GM21576 (cell line): ENCODE measurements around the gene SMAD2.
A peak's percentile ranks its signal among the peaks of the same experiment; 100 is the strongest.

ENCODE experiments used
- ATAC-seq: cut with Tn5 transposase; IDR thresholded peaks from one replicate; pipeline ENCODE4 v1.9.1; 2021; ENCODE audit warnings: mild to moderate bottlenecking, moderate library complexity; ENCODE audit not compliant: unreplicated experiment

The SMAD2 gene

DNA sequence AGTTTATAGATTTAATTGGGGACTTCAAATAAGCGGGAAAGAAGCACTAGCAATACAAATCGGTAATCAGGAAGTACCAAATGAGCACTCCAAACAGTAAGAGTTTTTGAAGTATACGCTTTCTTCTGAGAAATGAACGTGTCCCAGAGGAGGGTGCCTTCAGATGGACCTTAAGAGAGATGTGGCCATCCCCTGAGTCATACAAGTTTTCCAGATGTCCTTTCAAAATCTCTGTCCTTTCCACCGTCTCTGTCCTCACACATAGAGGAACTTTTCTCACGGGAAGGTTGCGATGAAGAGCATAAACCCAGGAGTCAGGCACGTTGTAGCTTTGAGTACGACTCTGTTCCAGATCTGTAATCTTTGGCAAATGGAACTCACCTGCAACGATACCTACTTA lies 1.7 kb upstream of the SMAD2 start:
- ATAC-seq = no peak

DNA sequence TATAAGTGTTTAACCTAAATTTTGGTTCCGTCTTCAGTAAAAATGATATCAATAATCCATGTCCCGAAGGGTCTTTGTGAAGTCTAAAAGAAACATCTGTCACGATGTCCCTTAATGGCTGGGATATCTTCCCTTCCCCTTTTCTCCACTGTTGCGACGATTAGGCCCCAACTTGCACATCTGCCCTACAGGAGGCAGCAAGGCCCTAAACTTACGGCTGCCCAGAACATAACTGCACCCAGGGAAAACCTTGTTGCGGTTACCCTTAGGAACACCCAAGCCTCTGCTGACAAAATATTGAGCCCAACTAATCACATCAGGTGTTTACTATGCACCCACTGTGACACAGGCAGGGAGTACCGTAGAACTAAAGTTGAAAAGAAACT lies 1.3 kb upstream of the SMAD2 start:
- ATAC-seq = no peak

DNA sequence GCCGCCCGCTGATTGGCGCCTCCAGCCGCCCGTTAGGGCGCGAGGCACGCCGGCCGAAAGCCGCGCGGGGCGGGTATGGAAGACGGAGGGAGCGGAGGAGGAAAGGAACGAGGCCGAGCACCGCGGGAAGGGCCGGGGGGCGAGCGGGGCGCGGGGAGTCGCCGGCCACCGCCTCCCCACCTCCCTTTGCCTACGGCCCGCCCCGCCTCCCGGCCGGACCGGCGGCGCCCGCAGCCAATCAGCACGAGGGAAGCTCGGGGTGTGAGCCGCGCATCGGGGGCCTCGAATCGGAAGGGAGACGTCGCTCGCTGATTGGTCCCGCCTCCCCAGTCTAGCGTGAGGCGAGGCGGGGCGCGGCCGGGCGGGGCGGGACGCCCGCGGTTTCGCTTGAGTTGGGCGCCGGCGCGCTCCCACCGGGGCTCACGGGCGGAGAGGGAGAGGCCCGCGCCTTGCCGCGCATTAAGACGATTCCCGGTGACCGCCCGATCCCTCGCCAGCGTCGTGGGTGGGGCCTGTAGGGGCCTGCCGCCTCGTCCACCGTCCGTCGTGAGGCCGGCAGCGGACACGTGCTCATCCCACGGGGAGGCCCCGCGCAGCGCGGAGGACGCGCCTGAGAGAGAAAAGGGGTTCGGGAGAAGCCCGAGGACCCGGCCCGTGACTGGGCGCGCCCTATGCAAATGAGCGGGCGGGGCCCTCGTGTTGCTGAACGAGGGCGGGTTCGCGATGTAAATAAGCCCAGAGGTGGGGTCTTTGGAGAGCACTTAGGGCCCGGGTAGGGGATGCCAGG lies 665 bp upstream of the SMAD2 start:
- ATAC-seq = peak; percentile 85

DNA sequence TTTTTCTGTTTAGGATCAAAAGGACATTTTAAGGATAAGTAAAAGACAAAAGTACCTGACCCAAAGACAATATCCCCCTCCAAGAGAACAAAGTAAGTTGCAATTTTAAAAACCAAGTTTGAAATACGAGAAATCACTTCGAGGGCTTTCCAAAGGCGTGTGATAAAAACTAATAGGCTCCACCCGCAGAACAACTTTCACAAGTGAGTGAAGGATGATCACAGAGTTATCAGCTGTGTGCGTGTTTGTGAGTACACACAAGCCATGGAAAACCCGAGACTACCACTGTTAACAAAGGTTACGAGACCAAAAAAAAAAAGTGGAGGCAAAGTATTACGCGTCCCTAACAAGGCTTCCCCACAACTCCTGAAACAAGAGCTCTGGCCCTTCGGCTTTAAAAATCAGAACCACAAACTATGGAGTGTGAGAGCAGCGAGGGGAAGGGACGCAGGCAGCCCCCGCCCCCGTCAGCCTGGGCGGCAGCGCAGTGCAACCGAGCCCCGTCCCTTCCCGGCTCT lies 719 bp downstream of the SMAD2 start:
- ATAC-seq = no peak

DNA sequence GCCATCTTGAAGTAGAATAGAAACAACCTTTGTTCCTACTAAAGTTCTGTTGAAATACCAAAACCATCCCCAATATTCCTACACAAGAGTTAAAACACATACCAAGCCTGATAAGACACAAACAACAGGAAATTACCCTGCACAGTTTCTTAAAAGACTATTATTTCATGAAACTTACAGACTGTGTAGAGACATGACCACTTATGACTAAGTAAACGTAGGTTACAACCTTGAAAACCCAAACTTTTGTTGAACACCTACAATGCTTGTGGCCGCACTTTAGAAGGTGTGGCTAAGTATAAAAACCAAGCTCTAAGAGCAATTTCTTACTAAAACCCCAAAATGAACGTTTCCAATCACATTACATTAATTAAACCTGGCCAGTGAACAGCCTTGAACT lies 2.0 kb downstream of the SMAD2 start:
- no peak for ATAC-seq

DNA sequence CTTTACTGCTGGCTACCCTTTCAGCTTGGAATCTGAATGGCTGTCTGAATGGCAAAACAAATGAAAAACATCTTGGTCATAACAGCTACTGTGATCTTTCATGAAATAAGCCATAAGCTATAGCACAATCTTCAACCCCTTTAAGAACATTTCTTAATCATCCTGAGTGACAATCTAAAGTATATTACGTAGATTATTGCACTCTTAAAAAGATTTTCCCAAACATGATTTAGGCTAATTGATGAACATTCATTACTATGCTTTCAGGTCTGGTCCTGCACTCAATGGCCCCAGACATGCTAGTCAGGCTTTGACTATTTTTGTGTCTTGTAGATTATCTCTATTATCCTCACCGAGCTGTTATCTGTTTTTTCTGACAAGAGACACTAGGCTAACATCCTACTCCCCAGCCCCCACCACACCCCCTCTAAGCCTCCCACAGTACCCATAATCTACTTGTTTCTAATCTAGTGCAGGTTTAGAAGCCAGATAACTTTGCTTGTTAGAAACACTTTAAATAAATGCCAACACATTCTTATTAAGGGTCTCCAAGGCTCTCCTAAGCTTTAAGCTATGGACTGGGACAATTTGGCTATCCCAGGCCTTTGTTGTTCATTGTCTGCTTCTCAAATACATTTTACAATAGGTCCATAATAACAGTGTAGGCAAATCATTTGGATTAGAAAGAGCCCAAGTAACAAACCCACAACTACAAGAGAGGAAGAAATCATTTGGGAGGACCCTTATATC lies 4.2 kb downstream of the SMAD2 start:
- ATAC-seq = no peak

DNA sequence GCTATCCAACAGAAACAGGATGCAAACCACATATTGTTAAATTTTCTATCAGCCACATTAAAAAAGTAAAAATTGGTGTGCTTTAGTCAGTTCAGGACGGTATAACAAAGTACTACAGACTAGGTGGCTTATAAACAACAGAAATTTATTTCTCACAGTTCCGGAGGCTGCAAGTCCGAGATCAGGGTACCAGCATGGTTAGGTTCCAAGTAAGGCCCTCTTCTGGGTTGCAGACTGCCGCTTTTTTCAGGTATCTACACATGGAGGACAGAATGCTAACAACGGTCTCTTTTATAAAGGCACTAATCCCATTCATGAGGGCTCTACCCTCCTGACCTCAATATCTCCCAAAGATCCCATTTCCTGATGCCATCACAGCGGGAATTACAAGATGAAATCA lies 10.5 kb downstream of the SMAD2 start:
- no peak for ATAC-seq

DNA sequence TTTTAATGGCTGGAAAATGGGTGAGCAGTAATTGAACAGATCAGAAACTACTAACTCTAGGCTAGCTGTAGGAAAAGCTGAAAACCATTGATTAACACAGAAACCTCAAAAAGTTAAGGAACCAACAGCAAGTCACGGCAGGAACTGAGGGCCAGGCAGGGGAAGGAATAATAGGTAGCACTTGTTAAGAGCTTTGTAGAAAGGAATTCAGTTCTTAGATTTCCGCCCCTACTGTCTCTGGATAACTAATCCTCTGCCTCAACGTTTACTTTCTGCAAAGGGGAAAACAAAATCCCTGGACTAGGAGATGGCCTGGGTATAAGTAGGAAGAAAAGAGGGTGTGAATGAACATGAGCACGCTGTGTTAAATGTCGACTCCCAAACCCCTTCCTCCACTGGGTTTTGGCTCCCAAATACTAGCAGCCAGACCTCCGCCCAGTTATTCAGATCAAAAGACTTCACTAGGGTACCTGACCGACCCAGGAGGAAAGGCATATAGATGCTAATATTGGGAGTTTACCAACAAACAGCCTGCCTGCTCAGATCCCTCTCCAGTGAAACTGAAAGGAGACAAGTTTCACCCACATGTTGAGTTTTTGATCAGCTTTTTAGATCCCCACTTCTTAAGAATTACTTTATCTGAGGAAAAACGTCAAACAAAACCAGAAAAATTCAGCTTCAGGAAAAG lies 12.4 kb downstream of the SMAD2 start:
- no peak for ATAC-seq

DNA sequence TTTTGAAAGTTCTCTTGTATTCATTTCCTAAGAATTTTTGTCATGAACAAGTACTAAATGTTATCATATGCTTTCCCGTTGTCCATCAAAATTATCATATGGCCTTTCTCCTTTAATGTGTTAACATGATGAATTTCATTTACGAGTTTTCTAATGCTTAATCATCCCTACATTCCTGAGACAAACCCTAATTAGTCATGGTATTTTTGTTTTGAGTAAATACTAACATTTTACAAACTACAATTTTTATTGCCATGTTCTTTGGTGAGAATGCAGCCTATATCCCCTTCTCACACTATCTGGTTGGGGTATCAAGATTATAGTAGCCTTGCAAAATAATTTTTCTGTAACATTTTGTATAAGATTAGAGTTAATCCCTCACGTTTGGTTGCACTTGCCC lies 14.5 kb downstream of the SMAD2 start:
- no peak for ATAC-seq

DNA sequence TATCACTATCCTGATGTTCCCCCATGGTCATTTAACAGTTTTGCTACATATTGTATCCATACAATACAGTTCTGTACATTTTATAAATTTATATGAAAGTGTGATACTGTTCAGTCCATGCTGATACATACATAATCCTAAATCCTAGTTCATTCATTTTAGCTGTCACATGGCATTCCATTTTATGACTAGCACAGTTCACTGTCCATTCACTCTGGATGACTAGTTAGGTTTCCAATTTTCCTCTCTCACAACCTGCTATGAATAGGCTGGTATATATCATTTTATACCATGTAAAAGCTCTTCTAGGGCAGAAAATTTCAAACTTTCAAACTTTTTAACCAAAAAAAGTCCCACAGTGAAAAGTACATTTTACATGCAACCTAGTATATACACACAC lies 15.2 kb downstream of the SMAD2 start:
- ATAC-seq = no peak

DNA sequence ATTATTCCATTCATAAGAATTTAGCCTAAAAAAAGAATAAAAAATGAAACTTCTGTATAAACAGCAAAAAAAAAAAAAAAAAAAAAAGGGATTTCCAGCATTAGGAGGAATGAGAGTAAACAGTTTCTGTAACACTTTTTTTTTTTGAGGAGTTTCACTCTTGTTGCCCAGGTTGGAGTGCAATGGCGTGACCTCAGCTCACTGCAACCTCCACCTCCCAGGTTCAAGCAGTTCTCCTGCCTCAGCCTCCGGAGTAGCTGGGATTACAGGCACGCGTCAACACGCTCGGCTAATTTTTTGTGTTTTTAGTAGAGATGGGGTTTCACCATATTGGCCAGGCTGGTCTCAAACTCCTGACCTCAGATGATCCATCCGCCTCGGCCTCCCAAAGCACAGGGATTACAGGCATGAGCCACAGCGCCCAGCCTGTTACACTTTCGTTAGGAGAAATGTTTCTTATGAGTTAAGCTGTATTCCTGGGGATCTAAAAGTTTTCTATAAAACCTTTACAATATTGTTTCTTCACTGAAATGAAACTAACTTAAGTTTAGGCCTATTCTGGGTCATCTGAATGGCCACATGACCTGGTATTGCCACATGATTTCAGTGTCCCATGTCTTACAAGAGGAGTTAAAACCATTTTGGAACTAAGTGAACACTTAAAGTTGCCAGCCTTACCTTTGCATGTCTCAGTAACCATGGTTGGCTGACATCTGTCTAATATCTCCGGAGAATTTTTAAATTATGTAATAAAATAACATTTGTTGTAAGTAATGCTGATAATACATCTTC lies 17.5 kb downstream of the SMAD2 start:
- ATAC-seq = no peak

DNA sequence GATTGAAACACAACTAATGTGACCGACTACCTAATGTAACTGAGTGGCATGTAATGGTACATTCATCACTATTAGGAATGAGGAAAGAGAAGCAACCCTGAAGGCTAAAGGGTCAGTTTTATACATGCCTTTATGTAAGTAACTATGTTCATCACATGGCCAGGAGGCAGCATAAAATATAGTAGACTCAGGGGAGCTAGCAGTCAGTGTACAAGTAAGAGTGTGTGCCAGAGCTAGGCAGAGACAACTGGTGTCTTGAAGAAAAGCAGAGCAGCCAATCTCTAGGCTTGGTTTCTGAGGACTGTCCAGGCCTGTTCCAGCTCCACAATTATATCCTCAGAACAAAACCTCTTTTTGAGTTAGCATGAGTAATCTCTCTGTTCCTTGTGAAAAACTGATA lies 18.1 kb downstream of the SMAD2 start:
- no peak for ATAC-seq

DNA sequence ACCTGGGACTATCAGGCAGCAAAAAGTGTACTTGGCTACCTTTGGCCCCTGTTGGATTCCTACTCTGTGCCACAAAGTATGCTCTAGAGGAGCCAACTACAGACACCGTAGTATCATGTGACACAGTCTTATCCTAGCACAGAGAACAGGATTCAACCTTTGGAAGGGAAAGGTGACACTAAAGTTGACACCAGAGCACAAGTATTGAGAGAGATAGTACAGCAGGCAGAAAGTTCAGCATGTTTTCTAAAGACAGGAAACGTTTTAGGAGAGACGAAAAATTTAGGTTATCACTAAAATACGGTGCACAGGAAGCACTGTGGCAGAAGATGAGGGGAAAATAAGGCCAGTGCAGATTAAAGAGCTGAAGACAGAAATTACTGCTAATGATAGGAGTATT lies 18.6 kb downstream of the SMAD2 start:
- no peak for ATAC-seq

DNA sequence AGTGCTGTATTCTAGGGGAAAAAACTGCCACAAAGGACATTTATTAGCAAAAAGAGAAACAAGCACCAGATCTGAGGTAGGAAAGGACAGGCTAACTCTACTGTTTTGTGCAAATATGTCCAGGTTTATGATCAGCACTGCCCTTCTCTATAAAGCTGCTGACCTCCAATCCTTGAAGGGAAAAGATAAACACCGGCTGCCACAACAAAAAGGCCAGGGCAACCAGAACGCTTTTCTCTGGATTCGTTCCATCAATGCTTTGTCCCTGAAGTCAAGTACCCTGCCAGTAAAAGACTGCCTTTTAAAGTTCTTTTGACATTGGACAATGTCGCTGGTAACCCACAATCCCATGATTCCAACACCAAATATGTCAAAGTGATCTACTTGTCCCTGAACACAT lies 21.0 kb downstream of the SMAD2 start:
- no peak for ATAC-seq

DNA sequence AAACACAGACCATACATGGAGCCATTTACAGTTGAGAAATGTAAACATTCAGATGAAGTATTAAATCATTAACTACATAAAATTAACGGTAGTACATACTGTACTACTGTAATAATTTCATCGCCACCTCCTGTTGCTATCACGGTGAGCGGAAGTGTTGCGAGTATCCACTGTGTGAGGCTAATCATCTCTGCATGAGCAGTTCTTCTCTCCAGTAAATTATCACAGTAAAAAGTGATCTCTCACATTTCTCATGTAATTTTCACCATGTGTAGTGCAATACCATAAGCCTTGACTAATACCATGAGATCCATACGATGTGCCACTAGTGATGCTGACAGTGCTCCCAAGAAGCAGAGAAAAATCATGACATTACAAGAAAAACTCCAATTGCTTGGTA lies 21.9 kb downstream of the SMAD2 start:
- no peak for ATAC-seq

DNA sequence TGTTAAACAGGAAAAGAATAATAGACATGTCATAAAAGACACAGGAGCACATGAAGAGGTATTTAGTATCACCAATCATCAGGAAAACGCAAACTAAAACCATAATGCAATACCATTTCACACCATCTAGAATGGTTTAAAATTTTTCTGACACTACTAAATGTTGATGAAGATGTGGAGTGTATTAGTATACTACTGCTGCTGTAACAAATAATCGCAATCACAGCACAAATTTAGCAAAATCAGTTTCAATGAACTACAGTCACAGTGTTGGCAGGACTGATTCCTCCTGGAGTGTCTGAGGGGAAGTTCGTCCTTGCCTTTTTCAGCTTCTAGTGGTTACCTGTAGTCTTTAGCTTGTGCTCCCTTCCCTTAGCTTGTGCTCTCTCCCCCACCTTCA lies 24.1 kb downstream of the SMAD2 start:
- no peak for ATAC-seq

DNA sequence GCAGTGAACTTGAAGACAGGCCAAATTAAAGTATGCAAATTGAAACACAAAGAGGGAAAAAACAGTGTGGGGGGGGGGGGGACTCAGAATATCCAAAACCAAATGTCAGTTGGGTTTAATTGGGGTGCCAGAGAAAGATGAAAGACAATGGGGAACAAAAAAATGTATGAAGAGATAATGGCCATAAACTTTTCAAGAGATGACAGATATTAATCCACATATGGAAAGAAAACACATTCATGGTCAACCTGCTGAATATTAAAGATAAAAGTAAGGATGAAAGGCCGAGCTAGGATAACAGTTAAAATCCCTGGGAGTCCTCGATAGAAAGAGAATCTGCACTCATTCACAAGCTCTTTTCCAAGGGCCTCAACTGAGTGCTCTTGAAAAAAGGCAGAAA lies 26.6 kb downstream of the SMAD2 start:
- ATAC-seq = no peak

DNA sequence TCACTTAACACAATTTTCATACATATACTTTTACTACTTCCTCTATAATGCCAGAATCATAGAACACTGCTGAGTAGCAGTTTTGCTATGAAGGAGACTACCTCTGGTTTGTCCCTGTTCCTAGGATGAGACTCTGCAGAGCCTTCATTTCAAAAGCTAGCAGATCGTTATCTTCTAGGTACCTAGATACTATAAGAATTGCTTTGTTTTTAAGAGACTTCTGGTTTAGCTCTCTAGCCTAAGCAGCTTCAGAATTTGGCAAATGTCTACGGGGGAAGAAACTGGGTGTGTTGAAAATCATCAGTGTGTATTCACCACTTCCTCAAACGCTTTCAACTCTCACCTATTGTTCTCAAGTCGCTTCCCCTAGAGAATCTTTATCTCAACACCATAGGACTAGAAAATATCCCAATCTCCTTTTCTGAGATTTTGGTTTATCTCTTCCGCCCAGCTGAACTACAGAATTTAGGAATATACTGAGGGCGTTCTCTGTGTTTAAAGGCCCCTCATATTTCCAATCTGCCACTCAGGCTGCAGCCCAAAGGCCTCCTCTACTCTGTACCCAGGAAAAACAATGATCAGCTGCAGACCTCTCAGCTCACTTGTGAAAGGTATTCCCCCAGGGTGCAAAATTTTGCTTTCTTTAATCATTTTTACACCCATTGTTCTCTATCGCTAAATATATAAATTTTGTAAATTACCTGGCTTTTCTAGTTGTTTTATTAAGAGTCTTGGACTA lies 28.7 kb downstream of the SMAD2 start:
- peak; percentile 97 for ATAC-seq

DNA sequence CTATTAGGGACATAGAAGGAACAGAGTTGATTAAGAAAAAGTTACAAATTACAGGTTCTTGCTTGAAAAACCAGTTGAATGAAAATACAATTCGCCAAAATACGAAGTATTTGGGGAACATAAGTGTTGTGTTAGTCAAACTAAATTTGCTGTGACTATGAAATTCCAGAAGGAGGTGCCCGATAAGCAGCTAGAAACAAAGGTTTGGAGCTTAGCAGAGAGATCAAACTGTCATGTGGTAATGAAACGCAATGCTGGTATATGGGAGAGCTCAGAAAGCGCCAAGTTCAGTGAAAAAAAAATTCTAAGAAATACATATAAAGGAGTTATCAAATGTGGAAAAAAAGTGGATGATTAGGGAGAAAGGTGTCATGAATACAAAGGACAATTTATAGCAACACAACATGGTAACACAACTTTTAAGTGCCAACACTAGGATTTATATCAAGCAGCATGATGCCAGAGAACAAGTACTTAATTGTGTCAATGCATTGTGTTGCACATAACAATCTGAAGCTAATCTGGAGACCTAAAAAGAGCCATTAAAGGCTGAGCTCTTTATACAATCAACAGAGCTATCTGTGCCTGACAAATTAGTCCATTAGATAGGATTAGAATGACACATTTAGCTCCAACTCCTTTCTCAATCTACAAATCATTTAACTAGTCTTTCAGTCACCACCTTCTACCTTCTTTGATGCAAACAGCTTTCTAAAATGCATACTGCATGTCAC lies 31.2 kb downstream of the SMAD2 start:
- ATAC-seq = no peak

DNA sequence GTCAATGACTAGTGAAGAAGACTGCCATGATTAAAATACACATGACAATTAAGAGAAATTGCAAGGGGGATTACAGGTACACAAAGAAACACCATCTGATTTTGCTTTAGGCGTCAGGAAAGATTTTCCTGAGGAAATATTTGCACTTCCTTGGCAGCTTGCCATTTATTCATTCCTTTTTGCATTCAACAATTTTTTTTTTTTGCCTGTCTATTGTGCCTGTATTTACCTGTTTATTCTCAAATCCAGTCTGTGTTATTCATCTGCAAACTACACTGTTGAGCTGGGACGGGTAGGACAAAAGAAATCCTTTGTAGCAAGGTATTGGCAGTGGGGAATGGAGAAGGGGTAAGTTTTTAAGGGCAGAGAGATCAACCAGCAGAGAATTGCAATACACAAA lies 31.8 kb downstream of the SMAD2 start:
- no peak for ATAC-seq
